ENCODE measurements around the gene OAF. TPM values are rescaled to one million over a fixed set of nuclear protein-coding genes. Genes with fewer than 3 reads are reported as not detected.

The OAF gene
- total and polyA plus RNA-seq, 2 experiments from 2014 or later, result 1.1 to 3.0 TPM

DNA sequence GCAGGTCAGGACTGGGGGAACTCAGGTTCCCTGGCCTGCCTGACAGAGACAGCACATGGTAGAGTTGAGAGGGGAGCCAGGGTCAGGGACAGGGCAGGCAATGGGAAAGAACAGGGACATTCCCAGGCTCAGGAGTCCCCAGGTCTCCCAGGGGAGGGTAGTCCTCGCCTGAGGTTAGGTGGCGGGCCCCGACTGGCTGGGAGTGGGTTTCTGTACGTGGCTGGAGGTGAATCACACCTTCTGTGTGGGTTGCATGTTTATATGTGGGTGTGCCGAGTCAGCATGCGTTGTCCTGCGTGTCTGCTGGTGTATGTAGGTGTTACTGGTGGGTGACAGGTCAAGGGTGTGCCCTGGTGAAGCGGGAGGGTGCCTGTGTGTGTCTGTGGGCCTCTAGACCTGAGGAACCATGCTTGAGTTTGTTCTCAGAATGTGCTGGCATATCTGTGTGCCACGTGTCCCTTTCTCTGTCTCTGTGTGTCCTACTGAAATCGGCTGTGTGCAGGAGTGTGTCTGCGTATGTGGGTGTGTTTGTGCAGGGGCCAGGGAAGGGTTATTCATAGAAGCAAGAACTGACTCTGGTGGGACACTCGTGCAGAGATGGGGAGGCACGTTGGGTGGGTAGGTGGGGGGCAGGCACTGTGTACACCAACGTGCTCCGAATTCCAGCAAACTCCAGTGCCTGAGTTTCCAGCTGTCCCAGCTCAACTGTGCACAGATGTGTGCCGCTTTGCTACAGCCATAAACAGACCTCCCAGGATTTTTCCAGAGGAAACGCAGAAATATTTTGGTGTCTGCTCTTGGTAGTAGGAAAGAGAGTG, 23.8 kb upstream of the OAF start:
- H3K36me3 Mint-ChIP-seq (ENCODE audit: low read depth), result no peaks in the 10 kb centered on the region
- DNase-seq (ENCODE audit: low spot score), result no peak
- H3K4me2 ChIP-seq, result no peak overlapping the region
- no peaks in the 10 kb centered on the region for H4K20me1 ChIP-seq (replicated peaks; ENCODE audit: insufficient read depth)
- peaks cover 4% of the 10 kb centered on the region; the same call in 1 of the 3 replicates for H3K9me3 Mint-ChIP-seq
- no peaks in the 10 kb centered on the region for H3K36me3 ChIP-seq (ENCODE audit: insufficient read depth)
- no peak for TF ChIP-seq ETS1 (IDR thresholded peaks at IDR 0.05)
- TF ChIP-seq REST (IDR thresholded peaks at IDR 0.05; ENCODE audit: unreplicated experiment), result no peak
- no peak for TF ChIP-seq ZNF114 (CRISPR knock-in tag; IDR thresholded peaks at IDR 0.05)
- no peak for TF ChIP-seq EZH2phosphoT487 (IDR thresholded peaks at IDR 0.05; ENCODE audit: unreplicated experiment)
- H3K27ac Mint-ChIP-seq, result no peak overlapping the region
- H3F3A ChIP-seq (replicated peaks; ENCODE audit: low read depth), result no peaks in the 10 kb centered on the region
- H3K4me1 Mint-ChIP-seq, result peaks cover 31% of the 10 kb centered on the region
- no peak overlapping the region for H3K27ac ChIP-seq (ENCODE audit: low read depth)
- H3K4me3 Mint-ChIP-seq, result no peak overlapping the region; the same call in 2 of the 3 replicates
- H3K4me3 ChIP-seq, result no peak overlapping the region
- H3K4me1 ChIP-seq (ENCODE audit: insufficient read depth), result no peaks in the 10 kb centered on the region; the same call in 1 of the 2 replicates
- no peaks in the 10 kb centered on the region for H3K9me2 ChIP-seq (ENCODE audit: insufficient read depth)
- no peak overlapping the region for H2AFZ ChIP-seq
- peaks cover 38% of the 10 kb centered on the region for H3K27me3 Mint-ChIP-seq (ENCODE audit: insufficient read depth, low read depth, poor library complexity)
- no peaks in the 10 kb centered on the region for H3K27me3 ChIP-seq (ENCODE audit: insufficient read depth)
- no peaks in the 10 kb centered on the region for H3K79me2 ChIP-seq (replicated peaks; ENCODE audit: insufficient read depth)
- ATAC-seq, result no peak

- no peak overlapping the region for H3K4me2 ChIP-seq
- no peaks in the 10 kb centered on the region for H3K27me3 ChIP-seq (ENCODE audit: insufficient read depth)
- no peaks in the 10 kb centered on the region for H3K4me1 ChIP-seq (ENCODE audit: insufficient read depth)
- Mint-ChIP-seq H3K4me3 (no peak overlapping the region), H3K4me1 (peaks cover 31% of the 10 kb centered on the region), H3K36me3 (ENCODE audit: low read depth) (no peaks in the 10 kb centered on the region), H3K9me3 (peaks cover 4% of the 10 kb centered on the region; the same call in 1 of the 3 replicates), H3K27ac (no peak overlapping the region), H3K27me3 (ENCODE audit: insufficient read depth, low read depth, poor library complexity) (peaks cover 32% of the 10 kb centered on the region)
- no peaks in the 10 kb centered on the region for H3F3A ChIP-seq (replicated peaks; ENCODE audit: low read depth)
- no peak for ATAC-seq
- no peaks in the 10 kb centered on the region for H3K36me3 ChIP-seq (ENCODE audit: insufficient read depth)
- TF ChIP-seq ETS1 (IDR thresholded peaks at IDR 0.05), result no peak
- H4K20me1 ChIP-seq (replicated peaks; ENCODE audit: insufficient read depth), result no peaks in the 10 kb centered on the region
- no peak overlapping the region for H3K4me3 ChIP-seq
- DNase-seq (ENCODE audit: low spot score), result no peak
- no peak overlapping the region for H3K27ac ChIP-seq (ENCODE audit: low read depth)
- no peak overlapping the region for H2AFZ ChIP-seq
- no peaks in the 10 kb centered on the region for H3K79me2 ChIP-seq (replicated peaks; ENCODE audit: insufficient read depth)
- no peaks in the 10 kb centered on the region for H3K9me2 ChIP-seq (ENCODE audit: insufficient read depth)
Observed at GRCh38 chr11:120188371-120188770, 22.5 kb upstream of the OAF start.

All from GM23338 (cell line).